ENCODE data around the gene CFDP1.

- TF ChIP-seq CTCF (IDR thresholded peaks at IDR 0.05): no peak
- TF ChIP-seq POLR2AphosphoS5 (IDR thresholded peaks at IDR 0.05): no peak
- TF ChIP-seq POLR2A (IDR thresholded peaks at IDR 0.05): no peak
These were observed 25.1 kb upstream of the CFDP1 start for GRCh38 chr16:75458439-75458838.
